ENCODE results near the gene PPFIA1.

DNA sequence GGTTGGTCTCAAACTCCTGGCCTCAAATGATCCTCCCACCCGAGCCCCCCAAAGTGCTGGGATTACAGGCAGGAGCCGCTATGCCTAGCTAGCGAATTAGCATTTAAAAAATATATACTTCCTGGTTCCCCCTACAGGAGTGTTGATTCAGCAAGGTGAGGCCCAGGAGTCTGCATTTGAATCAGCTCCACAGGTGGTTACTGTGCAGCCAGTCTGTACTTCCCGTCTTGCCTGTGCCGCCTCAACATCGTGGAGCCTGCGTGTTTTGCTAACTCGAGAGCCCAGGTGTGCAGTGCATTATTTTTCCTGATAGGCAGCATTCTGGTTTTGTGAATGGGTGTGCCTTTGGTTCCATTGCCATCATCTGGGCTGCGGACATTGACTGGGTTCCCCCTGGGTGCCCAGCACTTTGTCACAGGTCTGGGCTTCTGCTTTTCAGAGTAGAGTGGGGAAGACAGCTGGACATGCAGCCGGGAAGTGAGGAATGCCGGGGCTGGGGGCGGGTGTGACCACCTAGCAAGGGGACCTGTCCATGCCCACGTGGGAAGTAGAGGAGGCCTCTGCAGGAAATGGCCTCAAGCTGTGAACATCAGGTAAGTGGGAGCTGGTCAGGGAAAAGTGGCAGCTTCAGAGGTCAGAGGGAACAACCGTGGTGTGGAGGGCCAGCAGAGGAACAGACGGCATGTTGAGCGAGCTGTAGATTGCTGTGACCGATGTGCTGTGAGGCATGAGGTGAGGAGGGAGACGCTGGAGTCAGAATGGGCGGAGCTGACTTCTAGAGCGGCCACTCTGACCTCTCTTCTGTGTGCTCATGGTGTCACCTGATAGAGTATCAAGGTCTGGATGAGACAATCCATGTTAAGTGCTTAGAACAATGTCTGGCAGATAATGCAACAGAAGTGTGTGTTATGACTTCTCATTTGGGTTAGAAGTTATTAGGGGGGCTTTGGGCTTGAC is 42.2 kb downstream of the PPFIA1 start:
- TF ChIP-seq, protein P1, sequence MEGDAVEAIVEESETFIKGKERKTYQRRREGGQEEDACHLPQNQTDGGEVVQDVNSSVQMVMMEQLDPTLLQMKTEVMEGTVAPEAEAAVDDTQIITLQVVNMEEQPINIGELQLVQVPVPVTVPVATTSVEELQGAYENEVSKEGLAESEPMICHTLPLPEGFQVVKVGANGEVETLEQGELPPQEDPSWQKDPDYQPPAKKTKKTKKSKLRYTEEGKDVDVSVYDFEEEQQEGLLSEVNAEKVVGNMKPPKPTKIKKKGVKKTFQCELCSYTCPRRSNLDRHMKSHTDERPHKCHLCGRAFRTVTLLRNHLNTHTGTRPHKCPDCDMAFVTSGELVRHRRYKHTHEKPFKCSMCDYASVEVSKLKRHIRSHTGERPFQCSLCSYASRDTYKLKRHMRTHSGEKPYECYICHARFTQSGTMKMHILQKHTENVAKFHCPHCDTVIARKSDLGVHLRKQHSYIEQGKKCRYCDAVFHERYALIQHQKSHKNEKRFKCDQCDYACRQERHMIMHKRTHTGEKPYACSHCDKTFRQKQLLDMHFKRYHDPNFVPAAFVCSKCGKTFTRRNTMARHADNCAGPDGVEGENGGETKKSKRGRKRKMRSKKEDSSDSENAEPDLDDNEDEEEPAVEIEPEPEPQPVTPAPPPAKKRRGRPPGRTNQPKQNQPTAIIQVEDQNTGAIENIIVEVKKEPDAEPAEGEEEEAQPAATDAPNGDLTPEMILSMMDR (IDR thresholded peaks at IDR 0.05), result no peak
- TF ChIP-seq EZH2phosphoT487 (IDR thresholded peaks at IDR 0.05; ENCODE audit: borderline replicate concordance, low read depth) (no peak), ELF1 (IDR thresholded peaks at IDR 0.05) (no peak), RAD21 (IDR thresholded peaks at IDR 0.05; ENCODE audit: low read length) (no peak), SIN3A (IDR thresholded peaks at IDR 0.05; ENCODE audit: borderline replicate concordance, low read depth, low read length) (no peak), RXRA (IDR thresholded peaks at IDR 0.05; ENCODE audit: borderline replicate concordance, low read depth) (no peak), MXI1 (IDR thresholded peaks at IDR 0.05; ENCODE audit: low read depth, low read length) (no peak), FOXJ3 (CRISPR knock-in tag; IDR thresholded peaks at IDR 0.05) (no peak), GABPA (IDR thresholded peaks at IDR 0.05; ENCODE audit: low read depth) (no peak)
- TF ChIP-seq, protein P2, sequence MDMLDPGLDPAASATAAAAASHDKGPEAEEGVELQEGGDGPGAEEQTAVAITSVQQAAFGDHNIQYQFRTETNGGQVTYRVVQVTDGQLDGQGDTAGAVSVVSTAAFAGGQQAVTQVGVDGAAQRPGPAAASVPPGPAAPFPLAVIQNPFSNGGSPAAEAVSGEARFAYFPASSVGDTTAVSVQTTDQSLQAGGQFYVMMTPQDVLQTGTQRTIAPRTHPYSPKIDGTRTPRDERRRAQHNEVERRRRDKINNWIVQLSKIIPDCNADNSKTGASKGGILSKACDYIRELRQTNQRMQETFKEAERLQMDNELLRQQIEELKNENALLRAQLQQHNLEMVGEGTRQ (IDR thresholded peaks at IDR 0.05; ENCODE audit: borderline replicate concordance, low read depth, low read length), result no peak
